RWPE2 (cell line): ENCODE measurements around the gene NEURL1.

Experiments
- ATAC-seq: fragments of 200-7000 bp; cut with Tn5 transposase; 3 replicates; pipeline ENCODE4 v1.9.1; 2021; ENCODE audit warnings: low read depth
- DNase-seq: peaks from one replicate; pipeline ENCODE4 v3.0.0-alpha.2; 2020; ENCODE audit warnings: low spot score
- H3K27ac ChIP-seq: fragments of 450-650 bp; 2 replicates; pipeline ENCODE4 v1.5.1; 2017; ENCODE audit warnings: mild to moderate bottlenecking; ENCODE audit not compliant: poor library complexity, severe bottlenecking
- H3K27me3 ChIP-seq: fragments of 250-450 bp; sonication (Bioruptor Pico); 2 replicates; pipeline ENCODE4 v1.5.1; 2021; ENCODE audit warnings: mild to moderate bottlenecking, moderate library complexity; ENCODE audit not compliant: insufficient read depth, poor library complexity, severe bottlenecking
- H3K36me3 ChIP-seq: fragments of 250-450 bp; sonication (Bioruptor Pico); 2 replicates; pipeline ENCODE4 v1.5.1; 2020; ENCODE audit warnings: low read depth, mild to moderate bottlenecking, moderate library complexity
- H3K4me1 ChIP-seq: fragments of 250-450 bp; sonication (Bioruptor Pico); 2 replicates; pipeline ENCODE4 v1.5.1; 2021; ENCODE audit warnings: mild to moderate bottlenecking, moderate library complexity; ENCODE audit not compliant: insufficient read depth, poor library complexity, severe bottlenecking
- H3K4me3 ChIP-seq: fragments of 250-450 bp; sonication (Bioruptor Pico); 2 replicates; pipeline ENCODE4 v1.5.1; 2021; ENCODE audit warnings: mild to moderate bottlenecking, moderate library complexity; ENCODE audit not compliant: severe bottlenecking
- H3K9me3 ChIP-seq: fragments of 250-450 bp; sonication (Bioruptor Pico); 2 replicates; pipeline ENCODE4 v1.5.1; 2021; ENCODE audit warnings: mild to moderate bottlenecking, moderate library complexity; ENCODE audit not compliant: severe bottlenecking
- TF ChIP-seq, protein P1 (sequence below): fragments of 450-650 bp; IDR thresholded peaks from one replicate; pipeline ENCODE4 v1.5.1; 2017; ENCODE audit warnings: mild to moderate bottlenecking, moderate library complexity; ENCODE audit not compliant: poor library complexity, severe bottlenecking

Gene NEURL1

DNA sequence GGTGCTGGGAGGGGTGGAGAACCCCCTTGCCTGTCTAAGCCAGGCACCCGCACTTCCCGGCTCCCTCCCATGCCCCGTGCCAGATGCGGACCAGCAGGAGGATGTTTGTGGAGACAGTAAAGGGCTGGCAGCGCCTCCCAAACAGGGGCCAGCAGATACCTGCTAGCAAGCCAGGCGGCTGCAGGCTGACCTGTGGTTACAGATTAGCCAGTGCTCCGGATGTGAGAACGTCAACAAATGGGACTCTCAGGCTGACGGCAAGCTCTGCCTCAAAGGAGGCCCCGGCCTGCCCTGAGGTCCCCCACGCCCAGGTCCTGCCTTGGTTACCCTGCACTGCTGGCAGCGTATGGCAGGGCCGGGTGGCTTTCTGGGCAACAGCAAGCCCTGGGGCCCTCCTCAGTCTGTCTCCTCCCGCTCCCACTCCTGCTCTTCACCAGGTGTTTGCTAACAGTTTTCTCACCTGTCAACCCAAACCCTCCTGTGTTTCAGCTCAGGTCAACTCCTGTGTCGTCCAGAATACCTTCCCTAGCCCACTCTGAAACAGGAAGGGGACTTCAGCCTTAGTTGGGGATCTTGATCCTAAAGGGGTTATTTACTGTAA lies 85.4 kb downstream of the NEURL1 start:
- Histone ChIP-seq H3K27me3 (no peaks in the 10 kb centered on the region), H3K27ac (no peak overlapping the region), H3K4me3 (no peak overlapping the region), H3K9me3 (no peaks in the 10 kb centered on the region), H3K4me1 (no peaks in the 10 kb centered on the region), H3K36me3 (no peaks in the 10 kb centered on the region)
- TF ChIP-seq, protein P1, sequence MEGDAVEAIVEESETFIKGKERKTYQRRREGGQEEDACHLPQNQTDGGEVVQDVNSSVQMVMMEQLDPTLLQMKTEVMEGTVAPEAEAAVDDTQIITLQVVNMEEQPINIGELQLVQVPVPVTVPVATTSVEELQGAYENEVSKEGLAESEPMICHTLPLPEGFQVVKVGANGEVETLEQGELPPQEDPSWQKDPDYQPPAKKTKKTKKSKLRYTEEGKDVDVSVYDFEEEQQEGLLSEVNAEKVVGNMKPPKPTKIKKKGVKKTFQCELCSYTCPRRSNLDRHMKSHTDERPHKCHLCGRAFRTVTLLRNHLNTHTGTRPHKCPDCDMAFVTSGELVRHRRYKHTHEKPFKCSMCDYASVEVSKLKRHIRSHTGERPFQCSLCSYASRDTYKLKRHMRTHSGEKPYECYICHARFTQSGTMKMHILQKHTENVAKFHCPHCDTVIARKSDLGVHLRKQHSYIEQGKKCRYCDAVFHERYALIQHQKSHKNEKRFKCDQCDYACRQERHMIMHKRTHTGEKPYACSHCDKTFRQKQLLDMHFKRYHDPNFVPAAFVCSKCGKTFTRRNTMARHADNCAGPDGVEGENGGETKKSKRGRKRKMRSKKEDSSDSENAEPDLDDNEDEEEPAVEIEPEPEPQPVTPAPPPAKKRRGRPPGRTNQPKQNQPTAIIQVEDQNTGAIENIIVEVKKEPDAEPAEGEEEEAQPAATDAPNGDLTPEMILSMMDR: no peak
- DNase-seq (no peak), ATAC-seq (no peak)

DNA sequence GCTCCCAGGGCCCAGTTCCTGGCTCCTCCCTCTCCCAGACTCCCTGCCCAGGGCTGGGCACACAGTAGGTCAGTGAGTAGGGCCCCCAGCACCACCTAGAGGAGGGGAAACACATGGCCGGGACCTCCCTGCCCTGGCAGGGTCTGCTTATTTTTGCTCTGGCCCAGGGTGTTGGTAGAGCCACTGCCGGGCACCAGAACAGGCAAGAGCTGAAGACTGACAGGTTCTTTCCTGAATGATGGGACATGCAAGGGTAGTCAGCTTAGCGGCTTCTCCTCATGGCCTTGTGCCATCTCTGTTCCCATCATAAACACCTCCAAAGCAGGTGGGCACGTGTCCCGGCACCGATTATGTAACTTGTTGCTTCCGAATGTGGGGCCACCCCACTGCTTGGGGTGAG lies 86.5 kb downstream of the NEURL1 start:
- Histone ChIP-seq H3K27ac (no peak overlapping the region), H3K36me3 (no peaks in the 10 kb centered on the region), H3K4me3 (no peak overlapping the region), H3K4me1 (no peaks in the 10 kb centered on the region), H3K27me3 (no peaks in the 10 kb centered on the region), H3K9me3 (no peaks in the 10 kb centered on the region)
- TF ChIP-seq, protein P1: no peak
- no peak for ATAC-seq
- no peak for DNase-seq

DNA sequence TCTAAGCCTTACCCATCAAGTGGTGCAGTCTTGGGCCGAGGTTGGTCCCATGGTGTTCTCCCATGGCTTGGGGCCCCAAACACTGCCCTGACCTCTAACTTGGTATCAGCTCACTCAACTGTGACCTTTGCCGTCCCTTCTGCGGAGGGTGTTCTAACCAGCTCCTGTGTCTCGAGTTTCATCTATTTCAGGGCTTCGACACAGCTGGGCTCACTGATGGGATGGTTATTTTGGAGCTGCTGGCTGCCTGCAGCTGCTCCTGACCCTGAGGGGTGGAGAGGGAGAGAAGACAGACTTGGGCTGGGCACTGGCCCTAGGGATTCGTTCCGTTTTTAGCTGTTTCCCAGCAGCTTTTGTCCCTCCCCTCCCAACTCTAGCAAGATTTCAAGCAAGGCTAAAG lies 86.9 kb downstream of the NEURL1 start:
- TF ChIP-seq, protein P1: no peak
- no peak for DNase-seq

DNA sequence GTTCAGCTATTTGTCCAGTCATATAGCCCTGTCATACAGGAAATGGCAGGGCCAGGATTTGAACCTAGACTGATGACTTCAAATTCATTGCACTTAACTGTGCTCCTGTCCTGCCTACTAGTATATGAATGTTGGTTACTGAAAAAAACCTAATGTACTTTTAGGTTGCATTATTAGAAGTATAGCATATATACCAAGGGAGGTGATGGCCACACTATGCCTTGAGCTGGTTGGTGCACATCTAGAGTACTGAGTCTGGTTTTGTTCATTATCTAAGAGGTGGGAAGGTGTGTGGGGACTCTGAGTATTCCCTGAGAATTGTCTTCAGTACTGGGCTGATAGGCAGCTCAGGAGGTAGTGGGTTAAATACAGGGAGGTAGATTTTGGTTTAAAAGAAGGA lies 88.0 kb downstream of the NEURL1 start:
- TF ChIP-seq, protein P1: no peak
- Histone ChIP-seq H3K9me3 (no peaks in the 10 kb centered on the region), H3K4me3 (no peak overlapping the region), H3K27ac (no peak overlapping the region), H3K27me3 (no peaks in the 10 kb centered on the region), H3K36me3 (no peaks in the 10 kb centered on the region), H3K4me1 (no peaks in the 10 kb centered on the region)
- ATAC-seq (no peak), DNase-seq (no peak)

More for the DNA sequence above, 86.9 kb downstream of the NEURL1 start:
- Histone ChIP-seq H3K36me3 (no peaks in the 10 kb centered on the region), H3K27me3 (no peaks in the 10 kb centered on the region), H3K27ac (no peak overlapping the region), H3K9me3 (no peaks in the 10 kb centered on the region), H3K4me1 (no peaks in the 10 kb centered on the region), H3K4me3 (no peak overlapping the region)
- ATAC-seq: no peak

DNA sequence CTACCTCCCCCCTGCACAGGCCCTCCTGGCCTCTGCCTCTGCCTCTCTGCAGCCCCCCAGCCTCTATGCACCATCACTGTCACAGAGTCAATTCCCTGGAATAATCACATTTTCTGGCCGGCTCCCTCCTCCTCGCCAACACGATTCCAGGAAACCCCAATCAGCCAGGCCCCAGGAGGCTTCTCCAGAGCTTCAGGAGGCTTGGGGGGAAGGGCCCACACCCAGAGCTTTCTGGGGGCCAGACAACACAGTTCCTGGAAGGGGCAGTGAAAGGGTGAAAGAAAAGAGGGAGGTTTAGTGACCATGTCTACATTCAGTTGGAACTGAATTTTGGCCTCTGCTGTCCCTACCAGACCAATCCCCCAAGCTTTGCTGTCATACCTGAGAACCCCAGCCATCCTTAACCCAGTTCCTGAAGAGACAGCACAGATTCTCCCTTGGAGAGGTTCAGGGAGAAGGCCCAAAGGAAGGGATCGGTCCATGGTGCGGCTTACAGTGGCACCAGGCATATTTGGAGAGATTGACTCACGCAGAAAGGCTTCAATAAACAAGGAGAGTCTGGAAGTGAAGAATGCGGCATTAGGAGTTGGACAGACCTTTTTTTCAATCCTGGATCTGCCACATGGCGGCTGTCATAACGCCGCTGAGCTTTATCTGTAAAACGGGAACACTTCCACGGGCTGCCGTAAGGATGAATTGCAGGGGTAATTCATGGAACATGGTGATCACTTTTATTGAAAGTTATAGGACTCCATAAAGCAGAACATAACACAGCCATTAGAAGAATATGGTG lies 89.0 kb downstream of the NEURL1 start:
- no peaks in the 10 kb centered on the region for H3K27me3 ChIP-seq
- TF ChIP-seq, protein P1: no peak

More for the DNA sequence above, 89.0 kb downstream of the NEURL1 start:
- no peak overlapping the region for H3K4me3 ChIP-seq
- no peaks in the 10 kb centered on the region for H3K4me1 ChIP-seq
- no peaks in the 10 kb centered on the region for H3K36me3 ChIP-seq
- H3K27ac ChIP-seq: no peak overlapping the region
- ATAC-seq: no peak
- H3K9me3 ChIP-seq: no peaks in the 10 kb centered on the region
- no peak for DNase-seq
